ENCODE results near the gene COX4I1. TPM values are rescaled to one million over a fixed set of nuclear protein-coding genes. Genes with fewer than 3 reads are reported as not detected.

Gene COX4I1
- total and polyA plus RNA-seq, 2 donors (not counting 1 experiment from before 2014, with no cell fraction given): 759 to 813 TPM

DNA sequence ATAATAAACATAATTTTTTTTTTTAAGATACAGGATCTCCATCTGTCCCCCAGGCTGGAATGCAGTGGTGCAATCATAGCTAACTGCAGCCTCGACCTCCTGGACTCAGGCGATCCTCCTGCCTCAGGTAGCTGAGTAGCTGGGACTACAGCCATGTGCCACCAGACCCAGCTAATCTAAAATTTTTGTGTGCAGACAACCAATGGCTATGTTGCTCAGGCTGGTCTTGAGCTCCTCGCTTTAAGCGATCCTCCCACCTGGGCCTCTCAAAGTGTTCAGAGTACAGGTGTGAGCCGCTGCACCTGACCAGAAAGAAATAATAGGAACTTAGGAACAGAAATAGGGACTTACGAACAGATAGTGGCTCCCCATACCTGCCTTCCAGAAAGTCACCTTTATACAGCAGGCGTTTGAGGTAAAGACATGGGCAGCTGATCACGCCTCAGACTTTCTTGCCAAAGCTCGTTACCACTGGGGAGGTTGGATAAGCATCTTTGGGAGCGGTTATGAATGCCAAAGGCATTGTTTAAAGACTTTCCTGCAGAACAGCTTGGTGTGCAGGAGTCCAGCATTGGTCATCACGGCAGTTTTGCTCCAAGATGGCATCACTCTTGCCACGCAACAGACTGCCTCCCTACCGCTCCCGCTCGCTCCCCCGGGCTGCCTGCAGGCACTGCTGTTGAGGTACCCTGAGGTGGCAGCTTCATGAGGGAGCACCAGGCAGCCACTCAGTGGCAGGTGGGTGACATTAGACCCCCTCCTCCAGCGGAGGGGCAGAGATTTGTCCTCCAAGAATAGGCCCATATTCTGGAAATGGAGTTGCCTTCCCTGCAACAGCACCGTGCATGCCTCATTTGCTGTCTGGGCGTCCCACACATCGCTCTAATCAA, 13.6 kb downstream of the COX4I1 start:
- H4K20me1 ChIP-seq (ENCODE audit: control insufficient read depth, insufficient read depth, low read length, poor library complexity, severe bottlenecking): no peaks in the 10 kb centered on the region
- CTCF ChIA-PET: interaction anchor here (0.7 to 2.4 kb wide), 9 partner anchors 8 to 207 kb away, joined by 3 to 11 read pairs (median 3); no protein-coding TSS in a partner anchor
- no peak overlapping the region for H3K4me3 Mint-ChIP-seq
- no peak for ATAC-seq (ENCODE audit: low read depth)
- H3K27me3 Mint-ChIP-seq: peaks cover 26% of the 10 kb centered on the region
- H3K9me3 ChIP-seq (ENCODE audit: control extremely low read depth in 1 of 3, control insufficient read depth in 2 of 3, insufficient read depth in 1 of 3, low read length in 2 of 3): no peaks in the 10 kb centered on the region
- H2AFZ ChIP-seq (ENCODE audit: insufficient read depth, low read depth, low read length, poor library complexity, severe bottlenecking): no peak overlapping the region
- H3K27ac Mint-ChIP-seq: no peak overlapping the region
- H3K9ac ChIP-seq (ENCODE audit: low read length): no peak overlapping the region
- no peak overlapping the region for H3K27ac ChIP-seq (ENCODE audit: low read length in 2 of 2)
- H3K9me3 Mint-ChIP-seq (ENCODE audit: insufficient read depth): no peaks in the 10 kb centered on the region
- WGBS (ENCODE audit: insufficient coverage): 82% methylated on average over 15 of the region's 20 CpGs
- no peaks in the 10 kb centered on the region for H3K36me3 ChIP-seq (replicated peaks in 1 of 2; ENCODE audit: control extremely low read depth in 1 of 2, control insufficient read depth in 1 of 2, extremely low read depth in 1 of 2, insufficient read depth in 2 of 2, low read length in 1 of 2)
- H3K4me1 ChIP-seq (ENCODE audit: control insufficient read depth in 2 of 2, insufficient read depth in 2 of 2, low read length in 2 of 2): no peaks in the 10 kb centered on the region
- intact Hi-C loops (cut with micrococcal nuclease): no loop called here
- TF ChIP-seq, protein P1, sequence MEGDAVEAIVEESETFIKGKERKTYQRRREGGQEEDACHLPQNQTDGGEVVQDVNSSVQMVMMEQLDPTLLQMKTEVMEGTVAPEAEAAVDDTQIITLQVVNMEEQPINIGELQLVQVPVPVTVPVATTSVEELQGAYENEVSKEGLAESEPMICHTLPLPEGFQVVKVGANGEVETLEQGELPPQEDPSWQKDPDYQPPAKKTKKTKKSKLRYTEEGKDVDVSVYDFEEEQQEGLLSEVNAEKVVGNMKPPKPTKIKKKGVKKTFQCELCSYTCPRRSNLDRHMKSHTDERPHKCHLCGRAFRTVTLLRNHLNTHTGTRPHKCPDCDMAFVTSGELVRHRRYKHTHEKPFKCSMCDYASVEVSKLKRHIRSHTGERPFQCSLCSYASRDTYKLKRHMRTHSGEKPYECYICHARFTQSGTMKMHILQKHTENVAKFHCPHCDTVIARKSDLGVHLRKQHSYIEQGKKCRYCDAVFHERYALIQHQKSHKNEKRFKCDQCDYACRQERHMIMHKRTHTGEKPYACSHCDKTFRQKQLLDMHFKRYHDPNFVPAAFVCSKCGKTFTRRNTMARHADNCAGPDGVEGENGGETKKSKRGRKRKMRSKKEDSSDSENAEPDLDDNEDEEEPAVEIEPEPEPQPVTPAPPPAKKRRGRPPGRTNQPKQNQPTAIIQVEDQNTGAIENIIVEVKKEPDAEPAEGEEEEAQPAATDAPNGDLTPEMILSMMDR (IDR thresholded peaks at IDR 0.05): no peak
- no peak for TF ChIP-seq EZH2 (IDR thresholded peaks at IDR 0.05; ENCODE audit: borderline replicate concordance, insufficient read depth, low read depth, low read length, poor library complexity, severe bottlenecking)
- peaks cover 0 to 20% (median 3%) of the 10 kb centered on the region in 4 experiments for H3K27me3 ChIP-seq (replicated peaks in 1 of 4; ENCODE audit: control extremely low read depth in 1 of 4, control insufficient read depth in 3 of 4, insufficient read depth in 4 of 4, low read length in 3 of 4)
- H3K4me3 ChIP-seq (ENCODE audit: control extremely low read depth in 1 of 5, extremely low read depth in 1 of 5, insufficient read depth in 1 of 5, low read depth in 2 of 5, low read length in 4 of 5): no peak overlapping the region
- no peaks in the 10 kb centered on the region for H3K79me2 ChIP-seq (ENCODE audit: control insufficient read depth, insufficient read depth, low read length)
- no peaks in the 10 kb centered on the region for H3K4me1 Mint-ChIP-seq
- H3K4me2 ChIP-seq (replicated peaks; ENCODE audit: low read depth, low read length, poor library complexity, severe bottlenecking): no peak overlapping the region
- POLR2A ChIA-PET: no interaction called here
- no peak for DNase-seq

DNA sequence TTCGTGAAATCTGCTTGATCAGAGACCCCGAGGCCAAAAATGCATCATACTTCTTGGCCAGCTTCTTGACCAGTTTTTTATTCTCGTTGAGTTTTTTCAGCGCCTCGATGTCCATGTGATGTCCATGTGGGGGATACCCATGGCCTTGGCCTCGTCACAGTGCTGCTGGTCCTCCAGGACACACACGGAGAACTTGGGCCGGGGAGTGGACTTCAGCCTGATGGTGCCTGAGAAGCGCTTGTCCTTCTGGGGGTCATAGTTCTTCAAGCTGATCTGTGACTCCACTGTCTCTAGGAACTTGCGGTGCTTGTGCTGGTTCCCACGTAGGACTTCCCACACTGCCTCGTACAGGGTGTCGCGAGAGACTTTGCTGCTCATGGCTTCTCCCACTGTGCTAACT, 16.7 kb downstream of the COX4I1 start:
- no peak overlapping the region for H3K4me3 Mint-ChIP-seq
- Histone ChIP-seq H2AFZ (ENCODE audit: insufficient read depth, low read depth, low read length, poor library complexity, severe bottlenecking) (no peak overlapping the region), H3K9me3 (ENCODE audit: control extremely low read depth in 1 of 3, control insufficient read depth in 2 of 3, insufficient read depth in 1 of 3, low read length in 2 of 3) (no peaks in the 10 kb centered on the region), H3K36me3 (replicated peaks in 1 of 2; ENCODE audit: control extremely low read depth in 1 of 2, control insufficient read depth in 1 of 2, extremely low read depth in 1 of 2, insufficient read depth in 2 of 2, low read length in 1 of 2) (no peaks in the 10 kb centered on the region), H3K4me2 (replicated peaks; ENCODE audit: low read depth, low read length, poor library complexity, severe bottlenecking) (no peak overlapping the region), H3K27me3 (replicated peaks in 1 of 4; ENCODE audit: control extremely low read depth in 1 of 4, control insufficient read depth in 3 of 4, insufficient read depth in 4 of 4, low read length in 3 of 4) (peaks cover 0 to 17% (median 3%) of the 10 kb centered on the region in 4 experiments), H3K9ac (ENCODE audit: low read length) (no peak overlapping the region), H4K20me1 (ENCODE audit: control insufficient read depth, insufficient read depth, low read length, poor library complexity, severe bottlenecking) (no peaks in the 10 kb centered on the region), H3K4me3 (ENCODE audit: control extremely low read depth in 1 of 5, extremely low read depth in 1 of 5, insufficient read depth in 1 of 5, low read depth in 2 of 5, low read length in 4 of 5) (no peak overlapping the region), H3K4me1 (ENCODE audit: control insufficient read depth in 2 of 2, insufficient read depth in 2 of 2, low read length in 2 of 2) (peaks cover 3 to 8% of the 10 kb centered on the region in 2 donors), H3K27ac (ENCODE audit: low read length in 2 of 2) (no peak overlapping the region), H3K79me2 (ENCODE audit: control insufficient read depth, insufficient read depth, low read length) (no peaks in the 10 kb centered on the region)
- ChIA-PET CTCF (interaction anchor here (0.8 to 9.3 kb wide), 4 partner anchors 14 to 198 kb away, joined by 3 to 433 read pairs (median 186); no protein-coding TSS in a partner anchor), POLR2A (interaction anchor here (0.7 kb wide), 1 partner anchor 210 kb away, joined by 4 read pairs; no protein-coding TSS in a partner anchor)
- ATAC-seq (ENCODE audit: low read depth): no peak
- no peak for DNase-seq
- peaks cover 10% of the 10 kb centered on the region for H3K4me1 Mint-ChIP-seq
- WGBS (ENCODE audit: insufficient coverage): 95% methylated on average over 9 of the region's 14 CpGs
- no peak overlapping the region for H3K27ac Mint-ChIP-seq
- H3K27me3 Mint-ChIP-seq: peaks cover 19% of the 10 kb centered on the region
- H3K9me3 Mint-ChIP-seq (ENCODE audit: insufficient read depth): no peaks in the 10 kb centered on the region
- intact Hi-C loops (cut with micrococcal nuclease): no loop called here
- TF ChIP-seq EZH2 (IDR thresholded peaks at IDR 0.05; ENCODE audit: borderline replicate concordance, insufficient read depth, low read depth, low read length, poor library complexity, severe bottlenecking): no peak
- TF ChIP-seq, protein P1 (IDR thresholded peaks at IDR 0.05): no peak

All from B cell (primary cell).